Dedifferentiated amniotic fluid mesenchymal stem cell (primary cell): Measurements from ENCODE around the gene KCNK5.

Experiments
- DNase-seq: peaks from one replicate; pipeline ENCODE4 v3.0.0-alpha.2; 2016; ENCODE audit errors: extremely low spot score

Gene KCNK5

DNA sequence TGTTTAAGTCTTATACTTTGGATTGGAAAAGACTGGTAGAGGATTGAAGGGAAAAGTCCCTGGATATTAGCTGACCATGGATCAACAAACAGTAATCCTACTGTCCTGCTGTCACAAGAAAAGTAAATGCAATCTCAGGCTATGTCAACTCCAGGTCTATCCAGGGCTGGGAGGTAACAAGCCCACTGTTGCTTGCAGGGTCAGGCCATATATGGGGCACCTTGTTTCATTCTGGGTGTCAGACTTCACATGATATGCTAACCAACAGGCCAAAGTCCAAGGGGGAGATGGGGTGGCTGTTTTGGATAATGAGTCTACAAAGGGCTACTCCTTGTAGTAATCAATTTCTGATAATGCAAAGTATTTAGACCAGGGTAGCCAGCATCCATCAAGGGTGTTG lies 30.7 kb downstream of the KCNK5 start:
- DNase-seq, result no peak

DNA sequence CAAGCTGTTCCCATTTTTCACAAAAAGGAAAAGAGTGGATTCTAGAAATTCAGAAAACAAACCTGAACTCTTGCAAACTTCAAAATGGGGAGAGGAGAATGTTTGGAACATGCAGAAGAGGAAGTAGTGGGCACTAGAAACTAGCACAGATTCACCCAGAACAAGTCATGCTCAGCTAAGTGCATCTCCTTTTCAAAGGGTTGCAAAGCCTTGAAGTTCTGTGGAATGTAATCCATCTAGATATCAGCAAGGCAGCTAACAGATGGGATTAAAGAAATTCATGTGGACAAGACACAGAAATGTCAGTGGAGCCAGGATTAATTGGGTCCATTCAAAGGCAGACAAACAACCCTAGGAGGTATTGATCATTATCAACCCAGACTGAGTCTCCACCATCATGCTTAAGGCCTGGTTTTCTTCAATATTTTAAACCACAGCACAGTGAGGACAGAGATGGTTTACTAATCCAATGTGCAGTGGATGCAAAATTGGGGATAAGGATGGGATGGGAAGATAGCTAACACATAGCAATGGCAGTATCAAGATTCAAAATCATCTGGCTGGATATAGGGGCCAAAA lies 31.3 kb downstream of the KCNK5 start:
- DNase-seq, result no peak

DNA sequence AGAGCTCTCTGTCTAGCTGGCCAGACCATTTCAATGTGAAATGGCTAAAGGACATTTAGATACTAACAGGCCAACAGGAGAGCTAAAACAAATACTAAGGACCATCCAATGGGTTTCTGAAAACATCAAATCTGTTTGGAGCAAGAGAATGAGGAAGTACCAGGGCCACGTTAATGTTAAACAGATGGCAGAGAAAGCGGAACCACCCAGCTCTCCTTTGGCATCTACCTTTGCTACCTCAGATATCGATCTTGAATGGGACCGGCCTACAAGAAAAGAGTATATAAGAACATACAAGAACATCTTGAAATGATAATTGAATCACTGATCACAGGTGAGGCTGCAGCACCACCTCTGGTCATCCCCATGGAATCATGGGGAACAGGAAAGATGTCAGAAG lies 31.8 kb downstream of the KCNK5 start:
- DNase-seq, result no peak

DNA sequence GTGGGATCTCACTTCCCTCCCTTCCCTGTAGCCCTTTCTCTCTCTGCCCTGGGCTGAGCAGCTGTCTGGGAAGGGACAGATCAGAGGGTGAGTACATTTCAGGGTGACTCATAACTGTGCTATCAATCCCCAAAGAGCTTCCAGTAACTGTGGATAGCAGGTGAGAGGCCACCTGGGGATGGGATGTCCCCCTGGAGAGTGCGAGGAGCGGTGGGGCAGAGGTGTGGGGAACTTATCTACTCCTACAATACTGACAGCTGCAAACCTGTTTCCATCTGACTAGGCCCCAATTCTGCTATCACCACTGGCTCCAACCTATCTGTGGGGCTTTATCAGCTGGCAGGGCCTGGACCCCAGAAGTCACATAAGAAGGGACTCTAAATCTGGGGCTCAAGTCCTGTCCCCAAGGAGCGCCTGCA lies 32.6 kb downstream of the KCNK5 start:
- DNase-seq, result no peak

DNA sequence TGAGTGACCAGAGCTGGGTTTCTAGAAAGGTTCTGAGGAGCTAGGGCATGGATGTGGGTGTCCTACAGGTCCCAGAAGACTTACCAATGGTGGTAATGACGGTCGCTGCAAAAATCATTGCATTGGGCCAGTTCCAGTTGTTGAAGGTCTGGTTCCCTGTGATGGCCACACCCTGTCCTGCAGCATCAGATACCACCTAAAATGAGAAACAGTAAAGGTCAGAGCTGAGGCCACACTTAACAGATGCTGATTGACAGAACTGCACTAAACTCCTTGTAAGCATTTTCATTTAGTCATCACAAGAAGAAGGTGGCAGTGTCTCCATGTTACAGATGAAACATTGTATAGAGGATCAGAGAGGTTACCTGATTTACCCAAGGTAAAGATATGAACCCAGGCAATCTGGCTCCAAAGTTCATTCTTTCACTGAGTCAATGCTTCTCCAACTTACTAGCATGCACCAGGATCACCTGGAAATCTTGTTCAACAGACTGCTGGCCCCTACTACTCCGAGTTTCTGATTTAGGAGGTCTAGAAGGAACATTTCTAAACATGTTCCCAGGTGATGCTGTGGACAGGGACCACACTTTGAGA lies 33.4 kb downstream of the KCNK5 start:
- no peak for DNase-seq

DNA sequence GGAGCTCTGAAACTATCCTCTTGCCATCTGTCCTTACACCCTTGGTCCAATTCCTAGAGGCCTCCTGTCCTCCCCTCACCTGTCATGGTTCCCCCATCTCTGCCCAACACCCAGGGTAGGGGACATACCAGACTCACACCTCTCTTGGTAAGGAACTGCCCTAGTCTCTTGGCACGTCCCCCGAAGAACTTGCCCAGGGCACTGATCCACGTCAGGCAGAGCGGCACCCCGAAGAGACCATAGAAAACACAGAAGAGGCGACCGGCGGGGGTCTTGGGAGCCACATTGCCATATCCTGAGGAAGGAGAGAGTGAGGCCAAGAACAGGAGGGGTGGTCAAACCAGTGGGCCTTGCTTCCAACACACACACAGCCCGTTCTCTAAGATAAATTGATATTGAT lies 34.8 kb downstream of the KCNK5 start:
- no peak for DNase-seq

DNA sequence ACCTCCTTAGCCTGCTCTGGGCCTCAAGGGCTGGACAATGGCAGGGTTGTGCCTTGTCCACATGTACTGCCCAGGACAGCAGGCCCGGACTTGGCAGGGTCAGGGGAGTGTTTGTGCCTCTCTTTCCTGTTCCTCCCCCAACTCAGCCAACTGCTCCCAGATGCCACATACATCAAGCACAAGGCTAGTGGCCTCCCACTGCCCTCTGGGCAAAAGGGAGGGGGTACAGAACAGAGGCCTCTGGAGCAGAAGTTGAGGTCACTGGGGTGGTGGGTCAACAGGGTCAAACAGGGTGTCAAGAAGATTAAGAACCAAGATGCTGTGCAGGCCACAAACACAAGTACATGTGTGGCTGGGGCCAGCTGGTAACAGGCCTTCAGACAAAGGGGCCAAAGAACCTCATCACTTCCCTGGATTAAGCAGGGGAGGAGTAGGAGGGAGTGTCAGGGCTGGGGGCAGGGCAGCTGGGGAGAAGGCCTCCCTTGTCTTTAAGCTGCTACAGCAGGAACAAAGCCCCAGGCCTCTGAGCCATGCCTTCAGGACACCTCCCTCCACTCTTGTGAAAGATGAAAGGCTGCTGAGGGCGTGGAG lies 36.0 kb downstream of the KCNK5 start:
- DNase-seq, result no peak

DNA sequence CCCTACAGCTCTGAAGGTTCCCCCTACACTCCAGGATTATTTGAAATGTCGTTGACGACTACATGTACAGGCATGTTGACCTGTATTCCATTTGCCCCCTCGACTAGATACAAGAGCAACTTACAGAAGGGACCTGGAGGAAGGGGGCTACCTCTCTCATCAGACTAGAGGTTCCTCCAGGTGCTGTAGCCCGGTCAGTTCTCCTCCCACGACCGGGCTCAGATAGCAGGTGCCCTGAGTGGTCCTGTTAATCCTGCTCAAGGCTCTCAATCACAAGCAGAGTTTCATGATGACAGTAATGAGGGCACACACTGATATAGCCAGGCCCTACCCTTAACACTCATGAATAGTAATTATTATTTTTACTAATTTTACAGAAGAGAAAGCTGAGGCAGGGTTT lies 36.5 kb downstream of the KCNK5 start:
- DNase-seq, result no peak

DNA sequence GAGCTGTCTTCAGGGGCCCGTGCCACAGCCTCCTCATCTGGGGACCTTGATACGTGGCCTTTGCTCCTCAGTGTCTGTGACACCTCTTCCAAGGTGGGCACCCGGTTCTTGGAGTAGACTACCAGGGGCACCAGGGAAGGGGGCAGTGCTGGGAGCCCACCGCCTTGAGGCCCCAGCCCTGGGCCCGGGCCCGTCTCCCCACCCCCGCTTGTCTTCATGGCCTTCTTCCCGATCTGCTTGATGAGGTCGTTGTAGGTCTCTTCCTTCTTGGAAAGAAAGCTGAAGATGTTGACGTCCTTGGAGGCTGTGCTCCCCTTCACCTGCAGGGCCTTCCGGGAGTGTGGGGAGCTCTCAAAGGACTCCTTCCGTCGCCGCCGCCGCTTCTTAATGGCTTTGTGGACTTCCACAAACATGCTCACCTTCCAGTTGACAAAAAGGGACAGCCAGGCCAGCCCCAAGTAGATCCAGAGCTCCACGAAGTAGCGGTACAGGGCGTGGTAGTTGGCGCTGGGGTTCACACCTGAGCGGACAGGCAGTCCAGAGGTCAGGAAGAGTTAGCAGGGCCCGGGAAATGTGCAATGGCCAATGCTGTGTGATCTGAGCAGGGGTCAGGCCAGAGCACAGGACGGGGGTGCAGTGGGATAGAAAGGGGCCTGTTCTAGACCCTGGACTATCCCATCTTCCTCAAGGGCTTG lies 37.9 kb downstream of the KCNK5 start:
- no peak for DNase-seq

DNA sequence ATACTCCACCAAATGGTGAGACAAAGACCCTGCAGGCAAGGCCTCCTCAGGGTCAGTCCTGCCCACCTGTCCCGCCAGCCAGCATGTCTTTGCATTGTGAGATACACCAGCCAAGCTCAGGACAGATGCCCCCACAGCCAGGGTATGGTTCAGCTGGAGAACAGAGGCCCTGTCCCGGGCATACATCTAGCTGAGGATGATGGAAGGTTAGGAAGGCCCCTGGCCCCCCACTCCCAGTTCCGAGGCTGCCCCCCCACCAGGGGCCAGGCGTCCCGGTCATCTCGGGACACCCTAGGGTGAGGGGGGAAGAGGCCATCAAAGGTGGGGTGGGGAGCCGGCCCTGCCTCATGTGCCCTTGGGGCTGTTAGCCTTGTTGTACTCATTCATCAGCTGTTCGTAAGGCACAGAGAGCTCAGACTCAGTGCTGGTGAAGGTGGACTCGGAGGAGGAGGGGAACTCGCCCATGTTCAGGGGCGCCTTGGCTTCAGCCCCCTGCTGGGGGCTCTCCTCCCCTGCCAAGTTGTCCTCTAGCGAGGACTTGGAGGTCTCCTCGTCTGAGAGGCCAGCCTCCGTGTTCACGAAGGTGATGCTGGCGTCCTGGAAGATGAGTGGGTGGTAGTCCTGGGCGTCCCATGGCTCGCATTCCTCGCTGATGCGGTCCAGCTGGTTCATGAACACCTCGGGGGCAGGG lies 38.6 kb downstream of the KCNK5 start:
- no peak for DNase-seq

DNA sequence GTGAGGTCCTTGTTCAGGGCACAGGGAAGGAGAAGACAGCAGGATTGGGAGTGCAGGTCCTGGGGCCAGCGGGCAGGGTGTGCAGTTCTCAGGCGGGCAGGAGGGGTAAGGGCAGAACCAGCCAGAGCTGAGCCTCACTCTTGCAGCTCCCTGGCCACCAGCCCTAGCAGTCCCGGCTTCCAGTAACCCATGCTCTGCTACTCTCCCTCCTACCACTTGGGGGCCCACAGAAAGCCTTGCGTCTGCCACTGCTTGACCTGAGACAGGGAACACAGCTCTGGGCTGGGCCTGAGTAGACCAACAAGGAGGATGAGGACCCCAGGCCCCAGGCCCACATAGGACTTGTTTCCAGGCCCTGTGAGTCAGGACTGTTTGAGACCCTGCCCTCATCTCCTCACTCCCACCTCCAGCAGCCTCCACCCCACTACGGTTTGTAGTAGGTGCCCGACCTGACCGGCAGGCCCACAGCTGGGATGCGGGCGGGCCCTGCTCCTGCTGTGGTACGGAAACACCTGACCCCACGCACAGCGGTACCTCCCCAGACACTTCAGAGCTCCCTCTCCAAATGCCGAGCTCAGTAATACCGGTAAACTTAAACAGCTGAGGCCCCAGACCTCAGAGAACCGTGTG lies 39.2 kb downstream of the KCNK5 start:
- no peak for DNase-seq

DNA sequence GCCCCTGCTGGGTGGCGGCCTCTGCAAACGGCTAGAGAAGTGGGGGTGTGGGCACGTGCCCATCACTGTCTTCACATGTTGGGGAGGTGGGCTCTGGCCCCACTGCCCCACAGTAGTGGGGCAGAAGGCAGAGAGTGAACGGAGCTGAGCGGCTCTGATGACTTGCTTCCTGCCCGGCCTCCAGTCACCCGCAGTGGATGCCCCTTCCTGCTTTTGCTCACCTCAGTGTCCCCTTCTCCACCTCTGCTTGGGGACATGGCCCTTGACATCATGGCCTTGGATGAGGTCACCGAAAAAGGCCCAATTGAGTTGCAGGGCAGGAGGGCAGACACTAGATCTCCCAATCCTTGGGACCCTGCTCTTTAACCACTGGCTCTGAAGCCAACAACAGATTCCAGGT lies 40.1 kb downstream of the KCNK5 start:
- DNase-seq, result no peak

DNA sequence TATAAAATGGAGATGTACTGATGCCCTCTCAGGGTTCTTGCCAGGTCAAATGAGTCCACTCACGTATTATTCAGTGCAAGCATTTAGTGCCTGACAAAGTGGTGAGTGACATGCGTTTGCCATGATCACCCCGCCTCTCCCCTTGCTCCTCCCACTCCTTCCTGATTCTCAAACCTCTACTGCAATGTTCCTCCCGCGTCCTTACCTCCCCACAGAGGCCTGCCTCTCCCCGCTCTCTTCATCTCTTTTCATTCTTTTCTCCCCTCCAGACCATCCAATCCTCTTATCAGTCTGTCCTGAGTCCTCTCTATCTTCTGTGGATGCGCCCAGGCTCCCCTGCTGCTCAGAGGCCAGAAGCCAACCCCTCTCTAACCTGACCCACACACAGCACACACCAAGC lies 40.7 kb downstream of the KCNK5 start:
- no peak for DNase-seq

DNA sequence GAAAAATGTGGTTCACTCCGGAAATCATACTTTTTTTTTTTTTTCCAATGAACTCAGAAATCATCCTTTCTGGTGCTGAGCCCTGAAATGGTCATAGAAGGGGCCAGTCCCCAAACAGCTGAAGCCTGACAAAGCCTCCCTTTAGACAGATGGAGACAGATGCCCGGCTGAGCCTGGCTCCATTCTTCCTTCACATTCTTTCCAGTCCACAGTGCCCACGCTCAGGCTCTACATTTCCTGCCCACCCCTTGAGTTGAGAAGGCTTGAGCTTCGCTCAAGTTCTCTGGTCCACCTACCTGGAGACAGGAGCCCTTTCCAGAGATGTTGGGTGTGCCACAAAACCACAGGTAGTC lies 41.2 kb downstream of the KCNK5 start:
- DNase-seq, result no peak

DNA sequence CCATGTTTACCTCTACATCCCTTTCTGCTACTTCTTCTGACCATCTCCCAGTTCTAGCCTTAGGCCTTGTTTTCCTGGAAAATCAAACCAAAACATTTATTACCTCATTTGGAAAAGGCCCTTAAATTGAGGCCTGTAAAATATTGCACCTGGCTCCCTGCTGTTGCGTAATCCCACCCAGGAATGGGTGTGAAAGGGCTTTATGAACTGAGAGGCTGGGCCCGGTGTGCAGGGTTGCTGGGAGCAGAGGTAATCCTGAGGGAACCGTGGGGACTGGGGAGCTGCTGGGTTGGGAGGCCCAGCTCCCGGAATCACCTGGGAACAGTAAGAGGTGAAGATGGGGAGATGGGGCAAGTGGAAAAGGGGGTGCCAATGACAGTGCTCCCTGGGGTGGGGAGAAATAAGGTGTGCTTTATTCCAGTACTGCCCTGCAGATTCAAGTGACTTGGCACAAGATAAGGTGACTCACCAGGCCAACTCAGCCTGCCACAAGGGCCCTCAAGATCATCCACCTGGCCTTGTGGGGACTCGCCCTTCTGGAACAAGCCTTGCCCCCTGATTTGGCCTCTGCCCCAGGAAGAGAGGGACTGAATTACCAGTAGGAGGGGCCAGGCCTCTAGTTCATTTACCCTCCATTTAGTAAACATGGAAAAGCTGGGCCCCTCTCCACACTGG lies 44.2 kb downstream of the KCNK5 start:
- no peak for DNase-seq

DNA sequence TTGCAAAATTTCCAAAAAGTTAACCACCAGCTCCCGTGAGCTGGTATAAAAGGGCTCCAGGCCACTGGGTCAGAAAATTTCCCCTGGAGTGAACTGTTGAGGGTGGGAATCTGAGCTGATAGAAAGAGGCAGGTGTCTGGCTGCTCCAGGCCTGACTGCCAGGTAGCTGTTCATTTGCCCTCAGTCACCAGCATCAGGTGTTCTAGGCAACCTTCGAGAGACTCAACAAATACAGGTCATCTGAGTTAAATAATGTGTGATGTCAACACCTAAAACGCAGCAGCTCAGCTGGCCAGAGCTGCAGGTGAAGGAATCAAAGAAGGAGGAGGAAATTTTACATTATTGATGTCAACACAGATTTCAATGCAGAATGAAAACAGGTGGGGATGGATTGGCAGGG lies 46.7 kb downstream of the KCNK5 start:
- DNase-seq, result no peak

DNA sequence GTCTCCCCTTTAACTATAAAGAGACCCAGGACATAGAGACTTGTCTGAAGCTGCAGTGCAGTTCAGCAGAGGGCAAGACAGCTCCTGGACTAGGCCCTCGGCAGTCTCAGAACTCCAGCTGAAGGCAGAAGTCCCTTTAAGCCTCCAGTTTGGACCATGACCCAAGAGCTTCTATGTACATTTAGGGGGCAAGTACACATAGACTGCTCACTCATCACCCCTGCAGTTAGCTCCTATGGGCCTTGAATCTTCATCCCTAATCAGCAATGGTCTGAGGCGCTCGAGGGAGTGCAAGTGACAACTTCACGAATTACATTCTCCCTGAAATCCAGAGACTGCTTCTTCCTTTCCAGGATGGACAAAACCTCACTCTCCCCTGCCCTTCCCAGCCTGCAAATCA lies 47.4 kb downstream of the KCNK5 start:
- DNase-seq, result no peak

DNA sequence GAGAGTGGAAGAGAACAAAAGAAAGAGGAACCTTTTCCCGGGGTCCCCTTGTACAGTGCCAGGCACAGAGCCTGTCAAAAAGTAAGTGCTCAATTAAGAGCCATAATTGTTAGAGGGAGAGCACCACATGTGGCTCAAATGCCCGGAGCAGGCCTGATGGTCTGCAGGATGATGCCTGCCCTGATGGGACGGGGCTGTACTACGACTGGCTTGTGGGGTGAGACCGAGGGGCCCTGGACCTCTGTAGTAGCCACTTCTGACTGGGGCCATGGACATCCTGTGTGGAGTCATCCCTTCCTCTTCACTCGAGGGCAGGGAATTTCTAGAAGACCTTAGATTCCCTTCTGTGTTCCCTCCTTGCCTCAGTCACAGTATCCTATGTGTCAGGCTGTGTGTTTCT lies 47.9 kb downstream of the KCNK5 start:
- no peak for DNase-seq

DNA sequence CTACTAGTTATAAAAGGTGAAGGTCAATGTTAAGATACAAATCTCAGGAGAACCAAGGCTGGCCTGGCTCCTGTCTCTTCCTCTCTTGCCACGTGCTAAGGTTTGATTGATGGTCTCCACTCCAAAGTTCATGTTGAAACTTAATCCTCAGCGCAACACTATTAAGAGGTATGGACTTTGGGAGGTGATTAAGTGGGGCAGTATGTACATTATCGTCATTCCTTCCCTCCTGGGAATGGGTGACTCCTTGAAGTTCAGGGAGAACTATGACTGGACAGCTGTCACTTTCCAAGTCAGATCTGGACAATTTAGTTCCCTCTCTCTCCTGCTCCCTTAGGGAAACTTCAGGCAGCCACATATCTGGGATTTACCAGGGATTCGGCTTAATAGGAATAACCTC lies 50.5 kb downstream of the KCNK5 start:
- DNase-seq, result no peak

DNA sequence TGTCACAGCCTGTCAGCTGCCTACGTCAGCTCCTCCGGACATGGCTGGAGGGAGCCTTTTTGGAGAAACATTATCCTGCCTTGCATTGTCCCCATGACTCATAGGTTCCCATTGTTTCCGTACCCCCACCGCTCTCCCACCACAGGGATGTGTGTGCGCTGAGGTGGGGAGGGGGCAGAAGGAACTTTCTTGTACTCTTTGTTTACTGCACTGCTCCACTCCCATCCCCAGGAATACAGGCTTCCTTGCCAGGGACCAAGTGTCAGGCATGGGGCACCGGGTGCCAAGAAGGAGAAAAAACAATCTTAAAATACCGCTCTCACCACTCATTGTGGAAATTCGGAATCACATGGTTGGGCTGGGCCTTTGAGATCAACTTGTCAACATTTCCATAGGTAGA lies 51.0 kb downstream of the KCNK5 start:
- DNase-seq, result no peak

DNA sequence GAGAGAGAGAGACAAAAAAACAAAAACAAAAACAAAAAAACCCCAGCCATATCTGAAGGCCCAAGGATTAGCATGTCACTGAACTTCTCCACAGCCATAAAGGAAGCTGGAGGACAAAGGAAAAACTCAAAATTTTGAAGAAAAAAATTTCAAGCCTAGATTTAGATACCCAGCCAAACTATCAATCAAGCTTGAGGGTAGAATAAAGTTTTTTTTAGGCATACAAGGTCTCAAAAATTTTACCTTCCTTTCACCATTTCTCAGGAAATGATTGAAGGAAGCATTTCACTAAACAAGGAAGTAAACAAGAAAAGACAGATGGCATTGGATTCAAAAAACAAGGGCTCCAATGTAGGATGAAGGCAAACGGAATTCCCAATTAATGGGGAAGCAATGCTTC lies 52.1 kb downstream of the KCNK5 start:
- no peak for DNase-seq

DNA sequence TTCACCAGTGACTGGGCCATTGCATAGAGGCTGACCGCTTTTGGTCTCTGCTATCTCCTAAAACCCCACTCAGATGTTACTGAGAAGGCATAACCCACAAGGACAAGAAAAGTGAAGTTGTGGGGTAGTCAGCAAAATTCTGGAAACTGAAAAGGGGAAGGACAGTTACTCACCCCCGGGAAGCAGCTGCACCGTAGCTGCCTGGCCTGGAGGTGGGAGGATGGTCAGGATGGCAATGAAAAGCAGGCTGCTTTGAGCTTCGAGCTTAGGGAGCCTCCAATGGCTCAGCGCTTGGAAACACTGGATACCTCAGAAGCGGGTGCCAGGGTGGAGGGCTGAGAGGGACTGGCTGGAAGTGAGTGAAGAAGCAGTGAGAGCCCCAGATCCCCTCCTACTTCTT lies 56.0 kb downstream of the KCNK5 start:
- no peak for DNase-seq
